ENCODE measurements around the gene SIVA1.

The SIVA1 gene

GRCh38 chr14:104795781-104796686 lies 43.1 kb downstream of the SIVA1 start:
- H3K4me1 ChIP-seq (ENCODE audit: control insufficient read depth, insufficient read depth, low read length): peaks cover 78% of the 10 kb centered on the region
- H3K4me3 ChIP-seq (ENCODE audit: low read length): peak overlapping the region; percentile 60
- H3K9me3 ChIP-seq (ENCODE audit: control insufficient read depth, low read length): no peaks in the 10 kb centered on the region
- no peaks in the 10 kb centered on the region for H3K36me3 ChIP-seq (ENCODE audit: control insufficient read depth, insufficient read depth, low read length)
- H3K27me3 ChIP-seq (ENCODE audit: control insufficient read depth, insufficient read depth, low read length): no peaks in the 10 kb centered on the region
- peak overlapping the region; percentile 74 for H3K9ac ChIP-seq (ENCODE audit: low read length)

- Histone ChIP-seq H3K4me3 (ENCODE audit: low read length) (no peak overlapping the region), H3K4me1 (ENCODE audit: control insufficient read depth, insufficient read depth, low read length) (peaks cover 81% of the 10 kb centered on the region), H3K9me3 (ENCODE audit: control insufficient read depth, low read length) (no peaks in the 10 kb centered on the region), H3K9ac (ENCODE audit: low read length) (no peak overlapping the region), H3K36me3 (ENCODE audit: control insufficient read depth, insufficient read depth, low read length) (no peaks in the 10 kb centered on the region), H3K27me3 (ENCODE audit: control insufficient read depth, insufficient read depth, low read length) (no peaks in the 10 kb centered on the region)
These were observed 43.7 kb downstream of the SIVA1 start for GRCh38 chr14:104796687-104797081.

- no peaks in the 10 kb centered on the region for H3K36me3 ChIP-seq (ENCODE audit: control insufficient read depth, insufficient read depth, low read length)
- peak overlapping the region; percentile 45 for H3K9ac ChIP-seq (ENCODE audit: low read length)
- no peaks in the 10 kb centered on the region for H3K27me3 ChIP-seq (ENCODE audit: control insufficient read depth, insufficient read depth, low read length)
- H3K4me3 ChIP-seq (ENCODE audit: low read length): no peak overlapping the region
- H3K4me1 ChIP-seq (ENCODE audit: control insufficient read depth, insufficient read depth, low read length): peaks cover 81% of the 10 kb centered on the region
- H3K9me3 ChIP-seq (ENCODE audit: control insufficient read depth, low read length): no peaks in the 10 kb centered on the region
These were observed 44.4 kb downstream of the SIVA1 start for GRCh38 chr14:104797115-104798044.

- Histone ChIP-seq H3K36me3 (ENCODE audit: control insufficient read depth, insufficient read depth, low read length) (no peaks in the 10 kb centered on the region), H3K27me3 (ENCODE audit: control insufficient read depth, insufficient read depth, low read length) (no peaks in the 10 kb centered on the region), H3K9ac (ENCODE audit: low read length) (peak overlapping the region; percentile 25), H3K4me1 (ENCODE audit: control insufficient read depth, insufficient read depth, low read length) (peaks cover 74% of the 10 kb centered on the region), H3K4me3 (ENCODE audit: low read length) (no peak overlapping the region), H3K9me3 (ENCODE audit: control insufficient read depth, low read length) (no peaks in the 10 kb centered on the region)
These were observed 45.6 kb downstream of the SIVA1 start for GRCh38 chr14:104798300-104799243.

GRCh38 chr14:104799244-104800014 lies 46.5 kb downstream of the SIVA1 start:
- Histone ChIP-seq H3K9ac (ENCODE audit: low read length) (peak overlapping the region; percentile 92), H3K27me3 (ENCODE audit: control insufficient read depth, insufficient read depth, low read length) (no peaks in the 10 kb centered on the region), H3K4me1 (ENCODE audit: control insufficient read depth, insufficient read depth, low read length) (peaks cover 65% of the 10 kb centered on the region), H3K9me3 (ENCODE audit: control insufficient read depth, low read length) (no peaks in the 10 kb centered on the region), H3K36me3 (ENCODE audit: control insufficient read depth, insufficient read depth, low read length) (no peaks in the 10 kb centered on the region), H3K4me3 (ENCODE audit: low read length) (no peak overlapping the region)

GRCh38 chr14:104800015-104800770 lies 47.2 kb downstream of the SIVA1 start:
- peak overlapping the region; percentile 92 for H3K9ac ChIP-seq (ENCODE audit: low read length)
- no peaks in the 10 kb centered on the region for H3K36me3 ChIP-seq (ENCODE audit: control insufficient read depth, insufficient read depth, low read length)
- H3K4me3 ChIP-seq (ENCODE audit: low read length): no peak overlapping the region
- H3K27me3 ChIP-seq (ENCODE audit: control insufficient read depth, insufficient read depth, low read length): no peaks in the 10 kb centered on the region
- H3K4me1 ChIP-seq (ENCODE audit: control insufficient read depth, insufficient read depth, low read length): peaks cover 60% of the 10 kb centered on the region
- H3K9me3 ChIP-seq (ENCODE audit: control insufficient read depth, low read length): no peaks in the 10 kb centered on the region

DNA sequence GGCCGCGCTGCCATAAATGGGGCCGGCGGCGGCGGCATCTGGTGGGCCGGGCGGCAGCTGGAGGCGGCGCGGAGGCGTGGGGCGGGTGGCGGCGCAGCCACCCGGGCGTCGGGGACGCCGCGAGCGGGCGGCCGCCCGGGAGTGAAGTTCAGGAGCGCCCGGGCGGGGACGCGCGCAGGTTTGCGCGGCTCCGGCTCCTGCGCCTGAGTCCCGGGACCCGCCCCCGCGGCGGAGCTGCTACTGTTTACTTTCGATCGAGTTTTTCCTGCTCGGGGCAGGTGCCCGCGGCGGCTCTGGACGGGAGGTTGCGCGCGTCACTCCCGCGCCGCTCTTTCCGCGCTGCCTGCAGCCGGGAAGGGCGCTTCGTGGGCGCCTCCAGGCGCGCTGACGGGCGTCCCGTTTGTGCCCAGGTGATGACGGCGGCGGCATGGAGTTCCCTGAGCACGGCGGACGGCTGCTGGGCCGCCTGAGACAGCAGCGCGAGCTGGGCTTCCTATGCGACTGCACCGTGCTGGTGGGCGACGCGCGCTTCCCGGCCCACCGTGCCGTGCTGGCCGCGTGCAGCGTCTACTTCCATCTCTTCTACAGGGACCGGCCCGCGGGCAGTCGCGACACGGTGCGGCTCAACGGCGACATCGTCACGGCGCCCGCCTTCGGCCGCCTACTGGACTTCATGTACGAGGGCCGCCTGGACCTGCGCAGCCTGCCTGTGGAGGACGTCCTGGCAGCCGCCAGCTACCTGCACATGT lies 48.0 kb downstream of the SIVA1 start, which contains the start of gene ZBTB42:
Gene ZBTB42, plus strand, starts transcription at position 331 of the 749 bp plus-strand sequence. Its CDS starts 97 bp downstream, at position 428.
- peak within 1 kb of the TSS; percentile 92 for H3K9ac ChIP-seq (ENCODE audit: low read length)
- peaks cover 58% of the 10 kb centered on the region for H3K4me1 ChIP-seq (ENCODE audit: control insufficient read depth, insufficient read depth, low read length)
- H3K9me3 ChIP-seq (ENCODE audit: control insufficient read depth, low read length): no peaks in the 10 kb centered on the region
- H3K4me3 ChIP-seq (ENCODE audit: low read length): peak within 1 kb of the TSS; percentile 50
- H3K27me3 ChIP-seq (ENCODE audit: control insufficient read depth, insufficient read depth, low read length): no peaks in the 10 kb centered on the region
- H3K36me3 ChIP-seq (ENCODE audit: control insufficient read depth, insufficient read depth, low read length): no peaks in the 10 kb centered on the region

- Histone ChIP-seq H3K36me3 (ENCODE audit: control insufficient read depth, insufficient read depth, low read length) (no peaks in the 10 kb centered on the region), H3K27me3 (ENCODE audit: control insufficient read depth, insufficient read depth, low read length) (no peaks in the 10 kb centered on the region), H3K4me3 (ENCODE audit: low read length) (peak overlapping the region; percentile 50), H3K9ac (ENCODE audit: low read length) (peak overlapping the region; percentile 28), H3K9me3 (ENCODE audit: control insufficient read depth, low read length) (no peaks in the 10 kb centered on the region), H3K4me1 (ENCODE audit: control insufficient read depth, insufficient read depth, low read length) (peaks cover 50% of the 10 kb centered on the region)
These were observed 48.8 kb downstream of the SIVA1 start for GRCh38 chr14:104801520-104802393.

- Histone ChIP-seq H3K4me3 (ENCODE audit: low read length) (peak overlapping the region; percentile 9), H3K4me1 (ENCODE audit: control insufficient read depth, insufficient read depth, low read length) (peaks cover 42% of the 10 kb centered on the region), H3K27me3 (ENCODE audit: control insufficient read depth, insufficient read depth, low read length) (no peaks in the 10 kb centered on the region), H3K9me3 (ENCODE audit: control insufficient read depth, low read length) (no peaks in the 10 kb centered on the region), H3K9ac (ENCODE audit: low read length) (peak overlapping the region; percentile 18), H3K36me3 (ENCODE audit: control insufficient read depth, insufficient read depth, low read length) (no peaks in the 10 kb centered on the region)
These were observed 49.6 kb downstream of the SIVA1 start for GRCh38 chr14:104802394-104803184.
